Karpas-422 (cell line): Measurements from ENCODE around the gene GRIN3B. TPM values are rescaled to one million over a fixed set of nuclear protein-coding genes. Genes with fewer than 3 reads are reported as not detected.
"Not testable (repeated sequence)": the region's sequence is repeated elsewhere in the genome, so short reads cannot be mapped to it uniquely, and the experiment has no call there.

Source experiments
- DNase-seq: peaks from one replicate; pipeline ENCODE4 v3.0.0-alpha.2; 2015
- H2AFZ ChIP-seq: fragments of 200-600 bp; sonication (generic); 2 replicates; pipeline ENCODE4 v1.6.1; 2014; ENCODE audit warnings: antibody characterized with exemption, low read length, mixed read lengths
- H3K27ac ChIP-seq: fragments of 200-600 bp; sonication (generic); 2 replicates; pipeline ENCODE4 v1.5.1; 2014; ENCODE audit warnings: mild to moderate bottlenecking, low read length, moderate library complexity
- H3K27me3 ChIP-seq: fragments of 200-600 bp; sonication (generic); 2 replicates; pipeline ENCODE4 v1.6.1; 2014; ENCODE audit warnings: low read length, mixed read lengths
- H3K36me3 ChIP-seq: fragments of 200-600 bp; sonication (generic); 2 replicates; pipeline ENCODE4 v1.6.1; 2014; ENCODE audit warnings: low read length, mixed read lengths; ENCODE audit not compliant: insufficient read depth
- H3K4me1 ChIP-seq: fragments of 200-600 bp; sonication (generic); 2 replicates; pipeline ENCODE4 v1.6.1; 2014; ENCODE audit warnings: mild to moderate bottlenecking, low read length, mixed read lengths
- H3K4me2 ChIP-seq: fragments of 200-600 bp; sonication (generic); 2 replicates; pipeline ENCODE4 v1.6.1; 2014; ENCODE audit warnings: low read length, low read depth, mild to moderate bottlenecking; ENCODE audit not compliant: poor library complexity, severe bottlenecking
- H3K4me3 ChIP-seq: fragments of 200-600 bp; sonication (generic); 2 replicates; pipeline ENCODE4 v1.5.1; 2014; ENCODE audit warnings: mild to moderate bottlenecking, antibody characterized with exemption, low read length, mixed read lengths
- H3K79me2 ChIP-seq: fragments of 200-600 bp; sonication (generic); 2 replicates; pipeline ENCODE4 v1.6.1; 2014; ENCODE audit warnings: mild to moderate bottlenecking, low read length, mixed read lengths
- H3K9ac ChIP-seq: fragments of 200-600 bp; sonication (generic); 2 replicates; pipeline ENCODE4 v1.6.0; 2014; ENCODE audit warnings: low read length
- H3K9me2 ChIP-seq: fragments of 200-600 bp; sonication (generic), shearing (Covaris generic); replicated peaks from 2 replicates; pipeline ENCODE4 v1.6.0; 2014; ENCODE audit warnings: mild to moderate bottlenecking, low read length, moderate library complexity; ENCODE audit not compliant: insufficient read depth
- H3K9me3 ChIP-seq: fragments of 300-700, 200-600 bp; sonication (generic); 2 replicates; pipeline ENCODE4 v1.6.1; 2014; ENCODE audit warnings: low read length, mixed read lengths
- H4K20me1 ChIP-seq: fragments of 200-600 bp; sonication (generic); 2 replicates; pipeline ENCODE4 v1.6.1; 2014; ENCODE audit warnings: mild to moderate bottlenecking, antibody characterized with exemption, low read length, low read depth; ENCODE audit not compliant: insufficient read depth
- total RNA-seq: library from RNA; depleted of rRNA; stranded (reverse); fragments of >200 nt; shearing (Covaris generic); gene quantifications from 2 replicates; pipeline ENCODE4 v1.2.3, GENCODE V29; 2014; ENCODE audit warnings: low replicate concordance

Gene GRIN3B
- total RNA-seq, 1 experiment from 2014 or later, result not detected

DNA sequence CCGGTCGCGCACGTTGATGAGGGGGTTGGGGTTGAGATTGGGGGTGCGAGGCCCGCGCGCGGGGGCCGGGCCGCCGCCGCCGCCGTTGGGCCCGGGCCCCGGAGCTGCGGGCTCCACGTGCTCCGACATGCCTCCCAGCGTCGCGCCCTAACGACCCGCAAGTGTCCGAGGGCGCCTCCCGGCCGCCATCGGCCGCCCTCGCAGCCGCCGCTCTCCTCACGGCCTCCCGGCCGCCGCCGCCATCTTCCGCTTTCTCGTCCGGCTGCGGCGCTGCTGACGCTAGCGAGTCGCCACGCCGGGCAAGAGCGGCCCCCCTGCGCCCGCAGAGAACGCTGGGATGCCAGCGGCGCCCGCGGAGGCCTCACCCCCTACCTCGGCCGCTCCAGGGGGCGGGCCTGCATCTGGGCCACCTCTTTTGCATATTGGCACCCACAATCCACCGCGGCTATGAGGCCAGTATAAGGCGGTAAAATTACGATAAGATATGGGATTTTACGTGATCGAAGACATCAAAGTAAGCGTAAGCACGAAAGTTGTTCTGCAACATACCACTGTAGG lies 20.7 kb downstream of the GRIN3B start, which contains the start of gene TMEM259:
Gene TMEM259 (minus strand): TSS at position 256 of the 558 bp plus-strand sequence. CDS start 127 bp downstream, at position 129.
- peak within 1 kb of the TSS; percentile 75 for H3K4me2 ChIP-seq
- H3K79me2 ChIP-seq, result peaks cover 49% of the 10 kb centered on the region
- peaks cover 45% of the 10 kb centered on the region for H4K20me1 ChIP-seq
- no peak within 1 kb of the TSS; the same call in 1 of the 2 replicates for H2AFZ ChIP-seq
- peak; percentile 99 for DNase-seq
- H3K27ac ChIP-seq, result peak within 1 kb of the TSS; percentile 86
- H3K27me3 ChIP-seq, result no peaks in the 10 kb centered on the region
- peak within 1 kb of the TSS; percentile 100 for H3K9ac ChIP-seq
- no peaks in the 10 kb centered on the region for H3K36me3 ChIP-seq
- H3K4me1 ChIP-seq, result peaks cover 56% of the 10 kb centered on the region
- peak within 1 kb of the TSS; percentile 99 for H3K4me3 ChIP-seq
- no peaks in the 10 kb centered on the region for H3K9me3 ChIP-seq
- no peaks in the 10 kb centered on the region for H3K9me2 ChIP-seq

DNA sequence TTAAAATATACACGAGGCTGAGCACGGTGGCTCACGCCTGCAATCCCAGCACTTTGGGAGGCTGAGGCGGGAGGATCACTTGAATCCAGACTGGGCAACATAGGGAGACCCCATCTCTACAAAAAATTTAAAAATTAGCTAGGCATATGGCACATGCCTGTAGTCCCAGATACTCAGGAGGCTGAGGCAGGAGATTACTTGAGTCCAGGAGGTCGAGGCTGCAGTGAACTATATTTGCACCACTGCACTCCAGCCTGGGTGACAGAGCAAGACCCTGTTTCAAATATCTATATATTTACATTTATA lies 23.6 kb downstream of the GRIN3B start:
- Histone ChIP-seq H3K4me1 (peaks cover 49% of the 10 kb centered on the region), H3K79me2 (peaks cover 42% of the 10 kb centered on the region), H4K20me1 (peaks cover 18% of the 10 kb centered on the region)
- not testable (repeated sequence) for H3K9ac ChIP-seq, H3K9me2 ChIP-seq, H3K27ac ChIP-seq, DNase-seq, H3K9me3 ChIP-seq, H3K36me3 ChIP-seq, H3K4me3 ChIP-seq, H2AFZ ChIP-seq, H3K4me2 ChIP-seq, H3K27me3 ChIP-seq

DNA sequence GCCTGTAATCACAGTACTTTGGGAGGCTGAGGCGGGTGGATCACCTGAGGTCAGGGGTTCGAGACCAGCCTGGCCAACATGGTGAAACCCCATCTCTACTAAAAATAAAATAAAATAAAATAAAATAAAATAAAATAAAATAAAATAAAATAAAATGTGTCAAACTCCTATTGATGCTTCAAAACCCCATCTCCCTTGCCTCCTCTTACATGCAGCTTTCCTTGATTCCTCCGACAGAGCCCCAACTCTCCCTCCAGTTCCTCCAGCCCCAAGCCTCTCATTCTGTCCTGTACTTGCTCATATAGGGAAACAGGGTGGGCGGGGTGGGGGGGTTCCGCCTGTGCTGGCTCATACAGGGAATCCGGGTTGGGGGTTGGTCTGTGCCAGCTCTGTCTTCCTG lies 24.9 kb downstream of the GRIN3B start:
- Histone ChIP-seq H3K4me1 (peaks cover 41% of the 10 kb centered on the region), H3K79me2 (peaks cover 40% of the 10 kb centered on the region)
- not testable (repeated sequence) for H3K4me3 ChIP-seq, DNase-seq, H3K9ac ChIP-seq, H3K9me3 ChIP-seq, H3K9me2 ChIP-seq, H3K27ac ChIP-seq, H2AFZ ChIP-seq, H3K4me2 ChIP-seq, H3K27me3 ChIP-seq, H4K20me1 ChIP-seq, H3K36me3 ChIP-seq

DNA sequence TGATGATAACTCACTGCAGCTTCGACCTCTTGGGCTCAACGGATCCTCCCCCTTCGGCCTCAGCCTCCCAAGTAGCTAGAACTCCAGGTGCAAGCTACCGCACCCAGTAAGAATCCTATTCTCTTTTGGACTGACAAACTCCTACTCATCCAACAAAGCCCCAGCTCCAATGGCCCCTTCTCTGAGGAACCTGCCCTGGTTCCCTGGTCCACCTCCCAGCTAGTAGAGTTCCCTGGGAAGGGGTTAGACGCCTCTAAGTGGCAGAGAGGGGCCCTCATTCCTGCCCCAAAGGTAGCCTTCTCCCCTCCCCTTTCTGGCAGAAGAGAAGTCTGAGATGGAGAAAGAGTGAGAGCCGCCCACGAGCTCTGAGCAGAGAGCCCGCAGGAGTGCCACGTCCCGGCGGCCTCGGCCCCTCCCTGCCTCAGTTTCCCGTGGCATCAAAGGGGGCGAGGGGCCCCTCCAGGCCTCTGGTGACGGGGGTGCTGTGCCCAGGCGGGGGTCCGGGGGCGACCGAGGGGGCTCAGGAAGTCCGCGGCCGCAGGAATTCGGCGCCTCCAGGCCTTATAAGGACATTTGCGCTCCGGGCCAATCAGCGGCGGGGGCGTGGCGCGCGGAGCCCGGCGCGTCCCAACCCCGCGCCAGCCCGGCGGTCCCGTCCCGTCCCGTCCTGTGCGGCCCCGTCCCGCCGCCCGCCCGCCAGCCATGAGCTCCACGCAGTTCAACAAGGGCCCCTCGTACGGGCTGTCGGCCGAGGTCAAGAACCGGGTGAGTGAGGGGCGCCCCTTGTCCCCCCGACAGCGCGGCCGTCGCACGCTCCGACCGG lies 26.0 kb downstream of the GRIN3B start, which contains the start of gene CNN2:
Gene CNN2 (plus strand): TSS at position 649 of the 823 bp plus-strand sequence. CDS start 54 bp downstream, at position 703.
- H3K79me2 ChIP-seq, result peaks cover 33% of the 10 kb centered on the region
- peaks cover 40% of the 10 kb centered on the region for H3K4me1 ChIP-seq
- peak; percentile 89 for DNase-seq
- H3K4me3 ChIP-seq, result peak within 1 kb of the TSS; percentile 69
- H4K20me1 ChIP-seq, result no peaks in the 10 kb centered on the region; the same call in 1 of the 2 replicates
- no peaks in the 10 kb centered on the region for H3K36me3 ChIP-seq
- H3K9ac ChIP-seq, result peak within 1 kb of the TSS; percentile 81
- no peaks in the 10 kb centered on the region for H3K9me2 ChIP-seq
- no peaks in the 10 kb centered on the region for H3K9me3 ChIP-seq
- peak within 1 kb of the TSS; percentile 70 for H3K4me2 ChIP-seq
- peak within 1 kb of the TSS; percentile 67 for H3K27ac ChIP-seq
- peak within 1 kb of the TSS; percentile 95 for H2AFZ ChIP-seq
- H3K27me3 ChIP-seq, result no peaks in the 10 kb centered on the region

- H3K4me3 ChIP-seq, result peak overlapping the region; percentile 69
- H3K27ac ChIP-seq, result peak overlapping the region; percentile 67
- H3K4me2 ChIP-seq, result peak overlapping the region; percentile 70
- H3K27me3 ChIP-seq, result no peaks in the 10 kb centered on the region
- no peaks in the 10 kb centered on the region for H3K36me3 ChIP-seq
- peak; percentile 76 for DNase-seq
- H3K4me1 ChIP-seq, result peaks cover 32% of the 10 kb centered on the region
- H3K9ac ChIP-seq, result peak overlapping the region; percentile 81
- no peak overlapping the region for H2AFZ ChIP-seq
- no peaks in the 10 kb centered on the region for H3K9me2 ChIP-seq
- no peaks in the 10 kb centered on the region; the same call in 1 of the 2 replicates for H4K20me1 ChIP-seq
- H3K79me2 ChIP-seq, result peaks cover 33% of the 10 kb centered on the region
- no peaks in the 10 kb centered on the region for H3K9me3 ChIP-seq
These were observed 26.8 kb downstream of the GRIN3B start for GRCh38 chr19:1026783-1027649.

DNA sequence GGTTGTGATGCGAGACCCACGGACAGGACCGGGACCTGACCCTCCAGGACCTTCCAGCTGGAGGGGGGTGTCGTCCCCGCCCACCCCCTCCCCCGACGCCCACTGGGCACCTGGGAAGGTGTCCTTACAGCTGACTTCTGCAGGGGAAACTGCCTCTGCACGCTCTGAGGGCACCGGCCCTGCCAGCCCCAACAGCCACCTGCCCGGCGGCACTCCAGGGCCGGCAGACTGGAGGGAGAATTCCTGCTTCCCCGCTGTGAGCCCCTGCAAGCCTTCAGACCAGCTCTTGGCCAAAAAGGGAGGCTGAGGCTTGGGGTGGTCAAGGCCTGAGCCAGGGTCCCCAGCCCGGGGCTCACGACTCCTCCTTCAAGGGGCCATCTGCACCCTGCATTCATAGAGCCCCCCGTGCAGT lies 27.4 kb downstream of the GRIN3B start:
- Histone ChIP-seq H3K27ac (peak overlapping the region; percentile 67), H3K4me3 (peak overlapping the region; percentile 69), H4K20me1 (no peaks in the 10 kb centered on the region; the same call in 1 of the 2 replicates), H3K4me1 (peaks cover 27% of the 10 kb centered on the region), H2AFZ (no peak overlapping the region), H3K27me3 (no peaks in the 10 kb centered on the region), H3K36me3 (no peaks in the 10 kb centered on the region), H3K9me2 (no peaks in the 10 kb centered on the region), H3K79me2 (peaks cover 33% of the 10 kb centered on the region), H3K9me3 (no peaks in the 10 kb centered on the region), H3K9ac (peak overlapping the region; percentile 81), H3K4me2 (peak overlapping the region; percentile 70)
- no peak for DNase-seq

- no peaks in the 10 kb centered on the region for H3K27me3 ChIP-seq
- H3K9me2 ChIP-seq, result no peaks in the 10 kb centered on the region
- peak overlapping the region; percentile 70 for H3K4me2 ChIP-seq
- peaks cover 23% of the 10 kb centered on the region for H3K4me1 ChIP-seq
- H3K27ac ChIP-seq, result peak overlapping the region; percentile 67
- H2AFZ ChIP-seq, result no peak overlapping the region
- H3K79me2 ChIP-seq, result peaks cover 33% of the 10 kb centered on the region
- DNase-seq, result peak; percentile 81
- no peaks in the 10 kb centered on the region for H3K36me3 ChIP-seq
- no peaks in the 10 kb centered on the region; the same call in 1 of the 2 replicates for H4K20me1 ChIP-seq
- H3K4me3 ChIP-seq, result peak overlapping the region; percentile 69
- H3K9ac ChIP-seq, result peak overlapping the region; percentile 81
- H3K9me3 ChIP-seq, result no peaks in the 10 kb centered on the region
These were observed 28.1 kb downstream of the GRIN3B start for GRCh38 chr19:1028062-1028926.
